Measurements from ENCODE around the gene ARID1B. TPM values are rescaled to one million over a fixed set of nuclear protein-coding genes. Genes with fewer than 3 reads are reported as not detected.

ARID1B gene
- total and polyA plus RNA-seq, 7 experiments from 2014 or later, result 17.5 to 164 (median 139) TPM

DNA sequence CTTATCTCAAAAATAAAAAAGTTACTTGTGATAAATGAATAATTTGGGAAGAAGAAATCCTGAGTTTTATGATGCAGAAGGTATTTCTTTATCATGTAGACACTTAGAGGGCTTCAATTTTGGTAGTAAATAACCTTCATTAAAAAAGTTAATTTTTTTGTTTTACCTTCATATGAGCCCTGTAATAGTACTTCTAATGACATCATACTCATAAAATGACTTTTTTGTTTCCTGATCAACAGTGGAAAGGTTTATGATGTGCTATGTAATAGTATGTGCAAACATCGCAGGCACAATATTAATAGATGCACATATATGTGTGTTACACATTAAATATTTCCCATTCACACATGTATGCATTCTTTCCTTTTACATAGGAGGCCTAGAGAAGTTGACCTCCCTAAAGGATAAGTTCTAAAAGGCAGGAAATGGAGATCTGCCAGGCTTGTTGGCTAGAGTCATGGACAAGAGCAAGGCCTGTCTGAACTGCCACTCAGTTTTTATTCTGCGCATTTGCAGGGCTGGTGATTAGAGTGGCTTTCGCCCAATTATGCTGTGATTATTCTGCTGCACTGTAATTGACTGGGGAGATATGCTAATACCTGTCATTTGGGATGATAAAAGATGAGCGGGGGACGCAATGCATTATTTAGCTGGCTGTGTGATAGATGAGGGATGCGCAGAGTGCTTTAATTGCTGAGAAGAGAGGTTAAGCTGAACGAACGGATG, 273.5 kb downstream of the ARID1B start:
- DNase-seq, result no peak
- Mint-ChIP-seq H3K36me3 (peaks cover 0 to 3% (median 0%) of the 10 kb centered on the region in 5 donors), H3K9me3 (no peaks in the 10 kb centered on the region), H3K27ac (peak overlapping the region in 5 of 9 donors; percentile 16 to 75 (median 36)), H3K27me3 (no peaks in the 10 kb centered on the region), H3K4me3 (peak overlapping the region in 1 of 10 donors; percentile 1), H3K4me1 (peaks cover 21 to 56% (median 38%) of the 10 kb centered on the region in 7 donors)
- Histone ChIP-seq H3K9me3 (ENCODE audit: control insufficient read depth in 2 of 3, low read length in 3 of 3) (no peaks in the 10 kb centered on the region), H3K36me3 (ENCODE audit: control insufficient read depth in 2 of 3, insufficient read depth in 3 of 3, low read length in 3 of 3) (no peaks in the 10 kb centered on the region), H3K27ac (ENCODE audit: low read depth, low read length) (no peak overlapping the region), H3K27me3 (ENCODE audit: control insufficient read depth in 2 of 2, insufficient read depth in 2 of 2, low read length in 2 of 2) (no peaks in the 10 kb centered on the region), H3K4me3 (ENCODE audit: low read length) (no peak overlapping the region), H3K4me1 (ENCODE audit: control insufficient read depth in 2 of 2, insufficient read depth in 2 of 2, low read length in 2 of 2) (peaks cover 17 to 22% of the 10 kb centered on the region in 2 donors)
- POLR2A ChIA-PET, result no interaction called here
- no peak for ATAC-seq
- CTCF ChIA-PET, result no interaction called here
- intact Hi-C loops (cut with micrococcal nuclease), result loop anchor here in 1 of 2 donors (10.0 kb wide), 1 partner anchor 714 kb away; no protein-coding TSS in a partner anchor

DNA sequence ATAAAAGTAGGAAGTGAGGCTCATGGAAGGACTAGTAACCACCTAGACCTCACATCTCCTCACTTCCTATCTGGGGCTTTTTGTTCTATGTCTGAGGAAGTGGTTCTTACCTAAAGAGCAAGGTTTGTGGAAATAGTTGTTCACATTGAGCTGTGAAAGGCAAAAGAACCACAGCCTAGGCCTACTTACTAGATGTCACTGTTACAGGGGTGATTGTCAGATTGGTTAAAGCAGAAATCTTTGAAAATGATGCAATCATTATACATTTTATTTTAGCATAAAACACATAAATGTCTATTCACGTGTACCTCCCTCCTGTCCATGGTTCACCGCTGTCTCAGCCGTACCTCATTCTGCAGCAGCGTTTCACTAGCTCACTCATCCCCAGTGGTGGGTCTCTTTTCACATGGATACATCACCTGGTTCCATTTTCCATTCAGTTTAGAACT, 277.4 kb downstream of the ARID1B start:
- H3K4me1 Mint-ChIP-seq, result peaks cover 34 to 73% (median 57%) of the 10 kb centered on the region in 7 donors
- intact Hi-C loops (cut with micrococcal nuclease), result loop anchor here (1.0 to 10.0 kb wide), 8 partner anchors 8 to 710 kb away; no protein-coding TSS in a partner anchor

DNA sequence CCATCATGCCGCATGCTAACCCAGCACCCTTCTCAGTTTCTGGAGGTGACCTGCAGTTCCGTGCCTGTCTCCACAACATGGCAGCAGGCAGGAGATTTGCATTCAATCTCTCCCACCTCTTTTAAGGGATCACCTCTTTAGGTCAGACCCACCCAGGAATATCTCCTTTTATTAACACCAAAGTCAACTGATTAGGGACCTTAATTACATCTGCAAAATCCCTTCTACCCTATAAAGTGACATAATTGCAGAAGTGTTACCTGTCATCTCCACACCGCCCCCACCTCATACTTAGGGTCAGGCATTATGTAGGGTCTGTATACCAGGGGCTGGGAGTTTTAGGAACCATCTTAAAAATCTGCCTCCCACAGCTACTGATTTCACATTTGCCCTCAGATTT, 278.7 kb downstream of the ARID1B start:
- peaks cover 0 to under 1% (median 0%) of the 10 kb centered on the region in 11 donors for H3K9me3 Mint-ChIP-seq

More for the DNA sequence above, 277.4 kb downstream of the ARID1B start:
- Histone ChIP-seq H3K27ac (ENCODE audit: low read depth, low read length) (peak overlapping the region; percentile 60), H3K4me3 (ENCODE audit: low read length) (peak overlapping the region; percentile 19), H3K27me3 (ENCODE audit: control insufficient read depth in 2 of 2, insufficient read depth in 2 of 2, low read length in 2 of 2) (no peaks in the 10 kb centered on the region), H3K4me1 (ENCODE audit: control insufficient read depth in 2 of 2, insufficient read depth in 2 of 2, low read length in 2 of 2) (peaks cover 27 to 31% of the 10 kb centered on the region in 2 donors), H3K36me3 (ENCODE audit: control insufficient read depth in 2 of 3, insufficient read depth in 3 of 3, low read length in 3 of 3) (no peaks in the 10 kb centered on the region), H3K9me3 (ENCODE audit: control insufficient read depth in 2 of 3, low read length in 3 of 3) (no peaks in the 10 kb centered on the region)
- H3K9me3 Mint-ChIP-seq, result no peaks in the 10 kb centered on the region
- ChIA-PET POLR2A (interaction anchor here (0.6 to 1.7 kb wide), 9 partner anchors 9 to 574 kb away, joined by 3 to 4 read pairs (median 3); no protein-coding TSS in a partner anchor), CTCF (interaction anchor here (0.6 to 1.5 kb wide), 4 partner anchors 9 to 659 kb away, joined by 3 to 4 read pairs (median 3); no protein-coding TSS in a partner anchor)
- peak overlapping the region; percentile 81 to 94 (median 88) for H3K27ac Mint-ChIP-seq
- ATAC-seq, result peak; percentile 97
- H3K4me3 Mint-ChIP-seq, result peak overlapping the region; percentile 37 to 73 (median 58)
- peaks cover 0 to 8% (median 0%) of the 10 kb centered on the region in 5 donors for H3K36me3 Mint-ChIP-seq
- no peaks in the 10 kb centered on the region for H3K27me3 Mint-ChIP-seq
- DNase-seq, result peak in 7 of 9 donors; percentile 60 to 83 (median 78)

DNA sequence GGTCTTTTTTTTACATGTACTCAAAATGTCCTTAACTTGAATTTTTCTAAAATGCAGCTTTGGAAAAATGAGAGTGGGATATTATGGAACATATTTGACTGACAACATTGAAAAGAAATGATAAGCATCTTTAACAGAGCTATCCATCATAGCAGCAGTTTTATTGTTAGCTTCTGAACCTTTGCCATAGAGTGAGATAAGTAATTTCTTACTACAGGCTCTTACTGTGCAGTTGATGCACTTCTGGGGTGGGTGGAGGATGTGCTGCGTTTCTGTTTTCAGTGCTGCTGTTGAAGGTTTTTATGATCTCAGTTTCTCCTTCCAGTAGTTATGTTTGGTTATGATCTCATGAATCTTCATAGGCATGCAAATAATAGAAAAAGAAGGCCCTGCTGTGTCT, 279.1 kb downstream of the ARID1B start:
- Histone ChIP-seq H3K27ac (ENCODE audit: low read depth, low read length) (no peak overlapping the region), H3K36me3 (ENCODE audit: control insufficient read depth in 2 of 3, insufficient read depth in 3 of 3, low read length in 3 of 3) (no peaks in the 10 kb centered on the region), H3K4me3 (ENCODE audit: low read length) (no peak overlapping the region), H3K9me3 (ENCODE audit: control insufficient read depth in 2 of 3, low read length in 3 of 3) (no peaks in the 10 kb centered on the region), H3K4me1 (ENCODE audit: control insufficient read depth in 2 of 2, insufficient read depth in 2 of 2, low read length in 2 of 2) (peaks cover 31% of the 10 kb centered on the region in 2 donors), H3K27me3 (ENCODE audit: control insufficient read depth in 2 of 2, insufficient read depth in 2 of 2, low read length in 2 of 2) (no peaks in the 10 kb centered on the region)
- peak in 1 of 9 donors; percentile 11 for DNase-seq
- Mint-ChIP-seq H3K36me3 (peaks cover 0 to 8% (median 0%) of the 10 kb centered on the region in 5 donors), H3K27me3 (no peaks in the 10 kb centered on the region), H3K4me3 (peak overlapping the region in 7 of 10 donors; percentile 1 to 73 (median 52)), H3K9me3 (peaks cover 0 to 2% (median 0%) of the 10 kb centered on the region in 11 donors), H3K27ac (peak overlapping the region; percentile 23 to 93 (median 87)), H3K4me1 (peaks cover 35 to 77% (median 59%) of the 10 kb centered on the region in 7 donors)
- intact Hi-C loops (cut with micrococcal nuclease), result loop anchor here in 1 of 2 donors (10.0 kb wide), 1 partner anchor 709 kb away; no protein-coding TSS in a partner anchor
- ChIA-PET CTCF (no interaction called here), POLR2A (interaction anchor here (0.5 to 1.1 kb wide), 4 partner anchors 36 to 1628 kb away, joined by 4 to 5 read pairs (median 4); no protein-coding TSS in a partner anchor)
- no peak for ATAC-seq

More for the DNA sequence above, 278.7 kb downstream of the ARID1B start:
- Histone ChIP-seq H3K36me3 (ENCODE audit: control insufficient read depth in 2 of 3, insufficient read depth in 3 of 3, low read length in 3 of 3) (no peaks in the 10 kb centered on the region), H3K27ac (ENCODE audit: low read depth, low read length) (peak overlapping the region; percentile 60), H3K4me3 (ENCODE audit: low read length) (no peak overlapping the region), H3K27me3 (ENCODE audit: control insufficient read depth in 2 of 2, insufficient read depth in 2 of 2, low read length in 2 of 2) (no peaks in the 10 kb centered on the region), H3K9me3 (ENCODE audit: control insufficient read depth in 2 of 3, low read length in 3 of 3) (no peaks in the 10 kb centered on the region), H3K4me1 (ENCODE audit: control insufficient read depth in 2 of 2, insufficient read depth in 2 of 2, low read length in 2 of 2) (peaks cover 31% of the 10 kb centered on the region in 2 donors)
- ChIA-PET CTCF (interaction anchor here (0.6 kb wide), 1 partner anchor 36 kb away, joined by 3 read pairs; no protein-coding TSS in a partner anchor), POLR2A (interaction anchor here (0.6 to 1.1 kb wide), 2 partner anchors 35 to 1629 kb away, joined by 4 read pairs; no protein-coding TSS in a partner anchor)
- DNase-seq (no peak), ATAC-seq (no peak)
- intact Hi-C loops (cut with micrococcal nuclease), result loop anchor here (2.0 to 10.0 kb wide), 2 partner anchors 21 to 709 kb away; no protein-coding TSS in a partner anchor
- peaks cover 0 to 8% (median 0%) of the 10 kb centered on the region in 5 donors for H3K36me3 Mint-ChIP-seq
- H3K27ac Mint-ChIP-seq, result peak overlapping the region; percentile 81 to 94 (median 88)
- no peaks in the 10 kb centered on the region for H3K27me3 Mint-ChIP-seq
- peak overlapping the region in 9 of 10 donors; percentile 12 to 73 (median 53) for H3K4me3 Mint-ChIP-seq
- H3K4me1 Mint-ChIP-seq, result peaks cover 35 to 79% (median 62%) of the 10 kb centered on the region in 7 donors

DNA sequence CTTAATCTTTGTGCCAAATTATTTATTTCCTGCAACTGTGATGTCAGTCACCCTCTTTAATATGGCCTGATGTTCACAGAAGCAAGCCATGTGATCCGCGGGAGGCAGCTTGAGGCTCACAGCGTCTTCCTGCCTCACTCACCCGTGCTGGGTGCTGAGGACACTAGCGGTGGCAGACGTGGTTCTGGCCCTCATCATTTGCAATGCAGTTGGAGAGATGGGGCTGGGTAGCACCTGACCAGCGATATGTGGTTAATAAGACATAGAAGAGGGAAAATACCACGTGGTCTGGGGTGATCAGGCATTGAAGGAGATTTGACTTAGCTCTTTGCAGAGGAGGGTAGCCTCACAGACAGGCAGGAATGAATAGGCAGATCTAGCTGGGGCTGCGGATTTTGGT, 281.4 kb downstream of the ARID1B start:
- no peak for DNase-seq
- Histone ChIP-seq H3K4me3 (ENCODE audit: low read length) (no peak overlapping the region), H3K9me3 (ENCODE audit: control insufficient read depth in 2 of 3, low read length in 3 of 3) (no peaks in the 10 kb centered on the region), H3K27ac (ENCODE audit: low read depth, low read length) (no peak overlapping the region), H3K4me1 (ENCODE audit: control insufficient read depth in 2 of 2, insufficient read depth in 2 of 2, low read length in 2 of 2) (peaks cover 28 to 31% of the 10 kb centered on the region in 2 donors), H3K36me3 (ENCODE audit: control insufficient read depth in 2 of 3, insufficient read depth in 3 of 3, low read length in 3 of 3) (no peaks in the 10 kb centered on the region), H3K27me3 (ENCODE audit: control insufficient read depth in 2 of 2, insufficient read depth in 2 of 2, low read length in 2 of 2) (no peaks in the 10 kb centered on the region)
- no peaks in the 10 kb centered on the region for H3K27me3 Mint-ChIP-seq
- peak overlapping the region in 6 of 9 donors; percentile 46 to 78 (median 63) for H3K27ac Mint-ChIP-seq
- POLR2A ChIA-PET, result no interaction called here
- peaks cover 0 to 2% (median 0%) of the 10 kb centered on the region in 11 donors for H3K9me3 Mint-ChIP-seq
- H3K4me3 Mint-ChIP-seq, result no peak overlapping the region
- intact Hi-C loops (cut with micrococcal nuclease), result loop anchor here in 1 of 2 donors (10.0 kb wide), 1 partner anchor 706 kb away; no protein-coding TSS in a partner anchor
- peaks cover 0 to 10% (median 0%) of the 10 kb centered on the region in 5 donors for H3K36me3 Mint-ChIP-seq
- ATAC-seq, result no peak
- CTCF ChIA-PET, result no interaction called here
- H3K4me1 Mint-ChIP-seq, result peaks cover 35 to 79% (median 70%) of the 10 kb centered on the region in 7 donors

DNA sequence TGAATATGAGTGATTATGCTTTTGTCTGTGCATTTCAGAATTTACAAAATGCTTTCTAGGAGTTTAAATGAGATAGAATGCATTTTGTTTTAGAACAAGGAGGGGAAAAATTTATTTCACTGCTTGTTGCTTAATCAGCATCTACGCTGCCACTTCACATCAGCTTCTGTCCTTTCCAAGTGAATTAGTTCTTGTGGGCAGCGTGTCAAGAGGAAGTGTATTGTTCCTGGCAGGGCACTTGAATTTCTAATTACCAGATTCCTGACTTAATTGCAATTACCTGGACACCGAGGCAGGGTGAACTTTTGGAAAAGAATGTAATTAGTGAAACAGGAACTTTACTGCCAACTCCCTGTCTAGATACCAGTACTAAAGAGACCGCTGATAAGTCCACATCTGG, 282.6 kb downstream of the ARID1B start:
- H3K4me1 Mint-ChIP-seq, result peaks cover 34 to 77% (median 71%) of the 10 kb centered on the region in 7 donors
- ChIA-PET CTCF (no interaction called here), POLR2A (interaction anchor here (0.6 kb wide), 1 partner anchor 9 kb away, joined by 6 read pairs; no protein-coding TSS in a partner anchor)
- H3K36me3 Mint-ChIP-seq, result peaks cover 0 to 11% (median 2%) of the 10 kb centered on the region in 5 donors
- DNase-seq, result no peak
- no peak overlapping the region for H3K4me3 ChIP-seq (ENCODE audit: low read length)
- no peak overlapping the region for H3K27ac ChIP-seq (ENCODE audit: low read depth, low read length)
- H3K36me3 ChIP-seq (ENCODE audit: control insufficient read depth in 2 of 3, insufficient read depth in 3 of 3, low read length in 3 of 3), result no peaks in the 10 kb centered on the region
- peaks cover 18 to 23% of the 10 kb centered on the region in 2 donors for H3K4me1 ChIP-seq (ENCODE audit: control insufficient read depth in 2 of 2, insufficient read depth in 2 of 2, low read length in 2 of 2)
- intact Hi-C loops (cut with micrococcal nuclease), result loop anchor here in 1 of 2 donors (10.0 kb wide), 1 partner anchor 705 kb away; no protein-coding TSS in a partner anchor
- no peaks in the 10 kb centered on the region for H3K27me3 ChIP-seq (ENCODE audit: control insufficient read depth in 2 of 2, insufficient read depth in 2 of 2, low read length in 2 of 2)
- no peaks in the 10 kb centered on the region for H3K9me3 ChIP-seq (ENCODE audit: control insufficient read depth in 2 of 3, low read length in 3 of 3)
- ATAC-seq, result no peak
- no peak overlapping the region for H3K27ac Mint-ChIP-seq
- peaks cover 0 to 2% (median 0%) of the 10 kb centered on the region in 11 donors for H3K9me3 Mint-ChIP-seq
- no peaks in the 10 kb centered on the region for H3K27me3 Mint-ChIP-seq
- H3K4me3 Mint-ChIP-seq, result no peak overlapping the region

All from naive thymus-derived CD4-positive, alpha-beta T cell (primary cell).